ENCODE results near the gene FAM124A.

GRCh38 chr13:51222686-51223559, 725 bp downstream of the FAM124A start:
- TF ChIP-seq CTCF (IDR thresholded peaks at IDR 0.05) = no peak
- no peak for TF ChIP-seq POLR2AphosphoS5 (IDR thresholded peaks at IDR 0.05)

Data from transverse colon (tissue), 4 donors.